MCF 10A (cell line): ENCODE data around the gene BAG5. TPM values are rescaled to one million over a fixed set of nuclear protein-coding genes. Genes with fewer than 3 reads are reported as not detected.

Experiments used
- BruUV-seq: library from RNA; stranded (reverse); fragments of 400-500 nt; replicated peaks from 2 replicates; lab custom pipeline; 2021; lab: Mats Ljungman, UMichigan
- CTCF ChIA-PET: fragments of 300-600 bp; sonication (Branson Sonifier 250); formaldehyde crosslinking; extraction: SDS; loops from one replicate; lab custom pipeline; 2021; ENCODE audit warnings: antibody characterized with exemption, inconsistent platforms; lab: Yijun Ruan, JAX
- POLR2A ChIA-PET: fragments of 300-600, 350-650 bp; sonication (Branson Sonifier 250); formaldehyde crosslinking; extraction: SDS; loops from one replicate; lab custom pipeline; 2020; ENCODE audit warnings: antibody characterized with exemption, inconsistent platforms; lab: Yijun Ruan, JAX
- DNase-seq: peaks from one replicate; pipeline ENCODE4 v3.0.0-alpha.2; 2018; ENCODE audit not compliant: unreplicated experiment
- H3K27ac Mint-ChIP-seq: one replicate; pipeline ENCODE4 v1.8.0; 2022; ENCODE audit warnings: mild to moderate bottlenecking, low read depth, mixed read lengths; ENCODE audit not compliant: unreplicated experiment
- H3K27me3 Mint-ChIP-seq: one replicate; pipeline ENCODE4 v1.8.0; 2022; ENCODE audit warnings: mixed read lengths; ENCODE audit not compliant: insufficient read depth, unreplicated experiment
- H3K36me3 Mint-ChIP-seq: one replicate; pipeline ENCODE4 v1.8.0; 2022; ENCODE audit warnings: mild to moderate bottlenecking, moderate library complexity, mixed read lengths; ENCODE audit not compliant: insufficient read depth, unreplicated experiment
- H3K4me1 Mint-ChIP-seq: one replicate; pipeline ENCODE4 v1.8.0; 2022; ENCODE audit warnings: mixed read lengths; ENCODE audit not compliant: insufficient read depth, unreplicated experiment
- H3K4me3 Mint-ChIP-seq: one replicate; pipeline ENCODE4 v1.8.0; 2022; ENCODE audit warnings: mild to moderate bottlenecking, moderate library complexity, mixed read lengths; ENCODE audit not compliant: unreplicated experiment
- H3K9me3 Mint-ChIP-seq: one replicate; pipeline ENCODE4 v1.8.0; 2022; ENCODE audit warnings: mixed read lengths; ENCODE audit not compliant: unreplicated experiment
- intact Hi-C: fragments of 100-400 bp; cut with micrococcal nuclease; formaldehyde crosslinking; loops from 2 replicates; pipeline ENCODE4 v1.14.1; 2022
- total RNA-seq: library from RNA; stranded (reverse); gene quantifications from 2 replicates; pipeline ENCODE4 v1.2.3, GENCODE V29; 2022
- TF ChIP-seq, protein P1 (sequence below): fragments of 200-600 bp; IDR thresholded peaks from one replicate; pipeline ENCODE4 v1.8.0; 2022; ENCODE audit warnings: antibody characterized with exemption, mild to moderate bottlenecking; ENCODE audit not compliant: unreplicated experiment

The BAG5 gene
- total RNA-seq, 1 experiment from 2014 or later = 30.9 TPM

GRCh38 chr14:103552846-103553210 lies 9.6 kb downstream of the BAG5 start:
- intact Hi-C loops = no loop called here
- Mint-ChIP-seq H3K36me3 (peaks cover 25% of the 10 kb centered on the region), H3K4me3 (no peak overlapping the region), H3K9me3 (no peaks in the 10 kb centered on the region), H3K27ac (peak overlapping the region; percentile 40), H3K4me1 (peaks cover 23% of the 10 kb centered on the region), H3K27me3 (no peaks in the 10 kb centered on the region)
- POLR2A ChIA-PET = interaction anchor here (0.8 to 4.2 kb wide), 7 partner anchors 10 to 76 kb away, joined by 4 to 65 read pairs (median 9); partner anchors contain the start of genes BAG5, COA8, KLC1 and TRMT61A
- BruUV-seq = no TSS peak
- no peak for DNase-seq
- CTCF ChIA-PET = interaction anchor here (0.6 to 10.7 kb wide), 7 partner anchors 9 to 423 kb away, joined by 3 to 126 read pairs (median 4); no protein-coding TSS in a partner anchor
- TF ChIP-seq, protein P1, sequence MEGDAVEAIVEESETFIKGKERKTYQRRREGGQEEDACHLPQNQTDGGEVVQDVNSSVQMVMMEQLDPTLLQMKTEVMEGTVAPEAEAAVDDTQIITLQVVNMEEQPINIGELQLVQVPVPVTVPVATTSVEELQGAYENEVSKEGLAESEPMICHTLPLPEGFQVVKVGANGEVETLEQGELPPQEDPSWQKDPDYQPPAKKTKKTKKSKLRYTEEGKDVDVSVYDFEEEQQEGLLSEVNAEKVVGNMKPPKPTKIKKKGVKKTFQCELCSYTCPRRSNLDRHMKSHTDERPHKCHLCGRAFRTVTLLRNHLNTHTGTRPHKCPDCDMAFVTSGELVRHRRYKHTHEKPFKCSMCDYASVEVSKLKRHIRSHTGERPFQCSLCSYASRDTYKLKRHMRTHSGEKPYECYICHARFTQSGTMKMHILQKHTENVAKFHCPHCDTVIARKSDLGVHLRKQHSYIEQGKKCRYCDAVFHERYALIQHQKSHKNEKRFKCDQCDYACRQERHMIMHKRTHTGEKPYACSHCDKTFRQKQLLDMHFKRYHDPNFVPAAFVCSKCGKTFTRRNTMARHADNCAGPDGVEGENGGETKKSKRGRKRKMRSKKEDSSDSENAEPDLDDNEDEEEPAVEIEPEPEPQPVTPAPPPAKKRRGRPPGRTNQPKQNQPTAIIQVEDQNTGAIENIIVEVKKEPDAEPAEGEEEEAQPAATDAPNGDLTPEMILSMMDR = no peak

GRCh38 chr14:103552011-103552845 lies 10.2 kb downstream of the BAG5 start:
- BruUV-seq = no TSS peak
- Mint-ChIP-seq H3K4me3 (peak overlapping the region; percentile 54), H3K27me3 (no peaks in the 10 kb centered on the region), H3K36me3 (peaks cover 25% of the 10 kb centered on the region), H3K4me1 (peaks cover 23% of the 10 kb centered on the region), H3K9me3 (no peaks in the 10 kb centered on the region), H3K27ac (peak overlapping the region; percentile 40)
- ChIA-PET POLR2A (interaction anchor here (0.6 to 4.2 kb wide), 10 partner anchors 10 to 81 kb away, joined by 3 to 65 read pairs (median 4); partner anchors contain the start of genes BAG5, COA8, KLC1 and TRMT61A), CTCF (interaction anchor here (0.6 to 10.7 kb wide), 10 partner anchors 9 to 884 kb away, joined by 3 to 126 read pairs (median 4); no protein-coding TSS in a partner anchor)
- intact Hi-C loops = no loop called here
- DNase-seq = peak; percentile 75
- TF ChIP-seq, protein P1 = no peak

- no TSS peak for BruUV-seq
- DNase-seq = no peak
- TF ChIP-seq, protein P1 = no peak
- Mint-ChIP-seq H3K4me1 (peaks cover 23% of the 10 kb centered on the region), H3K9me3 (no peaks in the 10 kb centered on the region), H3K27me3 (no peaks in the 10 kb centered on the region), H3K36me3 (peaks cover 25% of the 10 kb centered on the region), H3K27ac (peak overlapping the region; percentile 40), H3K4me3 (no peak overlapping the region)
- intact Hi-C loops = no loop called here
- ChIA-PET POLR2A (interaction anchor here (0.6 to 4.2 kb wide), 5 partner anchors 10 to 49 kb away, joined by 3 to 65 read pairs (median 14); partner anchors contain the start of genes BAG5, COA8 and TRMT61A), CTCF (interaction anchor here (0.6 to 10.7 kb wide), 5 partner anchors 10 to 51 kb away, joined by 3 to 126 read pairs (median 5); no protein-coding TSS in a partner anchor)
These were observed 11.1 kb downstream of the BAG5 start for GRCh38 chr14:103551338-103551762.
